HUES64 (cell line): ENCODE data around the gene PDE4D.
"Not testable (repeated sequence)": the region's sequence is repeated elsewhere in the genome, so short reads cannot be mapped to it uniquely, and the experiment has no call there.

Experiments used
- H3K27ac ChIP-seq: 2 replicates; pipeline ENCODE4 v1.7.0; 2013; ENCODE audit warnings: low read depth, low read length, inconsistent platforms
- H3K27me3 ChIP-seq: 2 replicates; pipeline ENCODE4 v1.6.1; 2013; ENCODE audit warnings: mild to moderate bottlenecking, low read length; ENCODE audit not compliant: insufficient read depth
- H3K36me3 ChIP-seq: 2 replicates; pipeline ENCODE4 v1.6.1; 2013; ENCODE audit warnings: mild to moderate bottlenecking, low read length; ENCODE audit not compliant: insufficient read depth
- H3K4me1 ChIP-seq: 2 replicates; pipeline ENCODE4 v1.6.1; 2013; ENCODE audit warnings: mild to moderate bottlenecking, low read length, moderate library complexity; ENCODE audit not compliant: insufficient read depth
- H3K4me3 ChIP-seq: 2 replicates; pipeline ENCODE4 v1.5.1; 2013; ENCODE audit warnings: mild to moderate bottlenecking, low read length, moderate library complexity
- H3K9ac ChIP-seq: 2 replicates; pipeline ENCODE4 v1.6.1; 2013; ENCODE audit warnings: mild to moderate bottlenecking, low read depth, low read length
- H3K9me3 ChIP-seq: 2 replicates; pipeline ENCODE4 v1.6.1; 2013; ENCODE audit warnings: low read depth, low read length; ENCODE audit not compliant: insufficient read depth
- WGBS: fragments of 150-250, 120-280 bp; methylation state at CpG from one replicate; pipeline ENCODE4 v1.1.7; 2013; ENCODE audit warnings: missing lambda C conversion rate; 5-methylcytosine and 5-hydroxymethylcytosine counted together

PDE4D gene

GRCh38 chr5:59598547-59598874, 295.0 kb downstream of the PDE4D start:
- no peak overlapping the region for H3K4me3 ChIP-seq

GRCh38 chr5:59597690-59598546, 295.6 kb downstream of the PDE4D start:
- no peaks in the 10 kb centered on the region for H3K36me3 ChIP-seq
- no peak overlapping the region for H3K27ac ChIP-seq
- no peak overlapping the region for H3K9ac ChIP-seq
- no peaks in the 10 kb centered on the region for H3K27me3 ChIP-seq
- 90% methylated on average over 6 of the region's 6 CpGs for WGBS
- H3K4me3 ChIP-seq, result no peak overlapping the region
- H3K9me3 ChIP-seq, result no peaks in the 10 kb centered on the region
- peaks cover 15% of the 10 kb centered on the region for H3K4me1 ChIP-seq

More at GRCh38 chr5:59598547-59598874, 295.0 kb downstream of the PDE4D start:
- Histone ChIP-seq H3K9ac (no peak overlapping the region), H3K27ac (no peak overlapping the region), H3K36me3 (no peaks in the 10 kb centered on the region), H3K9me3 (no peaks in the 10 kb centered on the region), H3K4me1 (peaks cover 15% of the 10 kb centered on the region), H3K27me3 (no peaks in the 10 kb centered on the region)
- 89% methylated on average over 2 of the region's 2 CpGs for WGBS

- no peaks in the 10 kb centered on the region for H3K36me3 ChIP-seq
- no peaks in the 10 kb centered on the region for H3K9me3 ChIP-seq
- H3K4me3 ChIP-seq, result no peak overlapping the region
- no peak overlapping the region for H3K27ac ChIP-seq
- H3K4me1 ChIP-seq, result peaks cover 20% of the 10 kb centered on the region
- WGBS, result 98% methylated on average over 2 of the region's 2 CpGs
- H3K27me3 ChIP-seq, result no peaks in the 10 kb centered on the region
- H3K9ac ChIP-seq, result no peak overlapping the region
These were observed 296.8 kb downstream of the PDE4D start for GRCh38 chr5:59596586-59597350.

- not testable (repeated sequence) for H3K27ac ChIP-seq, H3K9me3 ChIP-seq, H3K27me3 ChIP-seq, H3K9ac ChIP-seq, H3K36me3 ChIP-seq, H3K4me3 ChIP-seq
- WGBS, result 93% methylated on average over 4 of the region's 5 CpGs
- peaks cover 17% of the 10 kb centered on the region for H3K4me1 ChIP-seq
These were observed 299.4 kb downstream of the PDE4D start for GRCh38 chr5:59594118-59594517.

GRCh38 chr5:59593439-59594007, 300.0 kb downstream of the PDE4D start:
- Histone ChIP-seq H3K9me3 (no peaks in the 10 kb centered on the region), H3K4me3 (no peak overlapping the region), H3K36me3 (no peaks in the 10 kb centered on the region), H3K9ac (no peak overlapping the region), H3K4me1 (peaks cover 21% of the 10 kb centered on the region), H3K27ac (no peak overlapping the region), H3K27me3 (no peaks in the 10 kb centered on the region)
- 95% methylated on average over 2 of the region's 2 CpGs for WGBS

- no peaks in the 10 kb centered on the region for H3K27me3 ChIP-seq
- H3K27ac ChIP-seq, result no peak overlapping the region
- H3K4me3 ChIP-seq, result no peak overlapping the region
- 92% methylated on average over 3 of the region's 3 CpGs for WGBS
- no peak overlapping the region for H3K9ac ChIP-seq
- H3K36me3 ChIP-seq, result no peaks in the 10 kb centered on the region
- H3K4me1 ChIP-seq, result peaks cover 26% of the 10 kb centered on the region
- H3K9me3 ChIP-seq, result no peaks in the 10 kb centered on the region
These were observed 301.4 kb downstream of the PDE4D start for GRCh38 chr5:59592101-59592500.

- Histone ChIP-seq H3K27ac (no peak overlapping the region), H3K4me1 (peaks cover 32% of the 10 kb centered on the region), H3K36me3 (no peaks in the 10 kb centered on the region), H3K9me3 (no peaks in the 10 kb centered on the region), H3K4me3 (no peak overlapping the region), H3K27me3 (no peaks in the 10 kb centered on the region), H3K9ac (no peak overlapping the region)
These were observed 302.4 kb downstream of the PDE4D start for GRCh38 chr5:59591162-59591561.

GRCh38 chr5:59588922-59589321, 304.6 kb downstream of the PDE4D start:
- Histone ChIP-seq H3K27ac (no peak overlapping the region), H3K27me3 (no peaks in the 10 kb centered on the region), H3K36me3 (no peaks in the 10 kb centered on the region), H3K9ac (no peak overlapping the region), H3K4me3 (no peak overlapping the region), H3K9me3 (no peaks in the 10 kb centered on the region), H3K4me1 (peaks cover 45% of the 10 kb centered on the region)

GRCh38 chr5:59587489-59588337, 305.8 kb downstream of the PDE4D start:
- no peaks in the 10 kb centered on the region for H3K27me3 ChIP-seq
- H3K9me3 ChIP-seq, result no peaks in the 10 kb centered on the region
- no peaks in the 10 kb centered on the region for H3K36me3 ChIP-seq
- H3K4me1 ChIP-seq, result peaks cover 53% of the 10 kb centered on the region
- peak overlapping the region; percentile 23 for H3K4me3 ChIP-seq
- WGBS, result 23% methylated on average over 15 of the region's 17 CpGs
- no peak overlapping the region for H3K9ac ChIP-seq
- H3K27ac ChIP-seq, result no peak overlapping the region

- Histone ChIP-seq H3K4me3 (peak overlapping the region; percentile 23; the same call in 1 of the 2 replicates), H3K27ac (no peak overlapping the region), H3K9me3 (no peaks in the 10 kb centered on the region), H3K9ac (no peak overlapping the region), H3K27me3 (no peaks in the 10 kb centered on the region), H3K36me3 (no peaks in the 10 kb centered on the region), H3K4me1 (peaks cover 48% of the 10 kb centered on the region)
- WGBS, result 83% methylated on average over 5 of the region's 5 CpGs
These were observed 306.7 kb downstream of the PDE4D start for GRCh38 chr5:59586841-59587240.
